GM19397 (cell line): ENCODE measurements around the gene GRIA1.

Source experiments
- ATAC-seq: cut with Tn5 transposase; IDR thresholded peaks from one replicate; pipeline ENCODE4 v1.9.1; 2021; ENCODE audit warnings: mild to moderate bottlenecking, moderate library complexity; ENCODE audit not compliant: unreplicated experiment

Gene GRIA1

DNA sequence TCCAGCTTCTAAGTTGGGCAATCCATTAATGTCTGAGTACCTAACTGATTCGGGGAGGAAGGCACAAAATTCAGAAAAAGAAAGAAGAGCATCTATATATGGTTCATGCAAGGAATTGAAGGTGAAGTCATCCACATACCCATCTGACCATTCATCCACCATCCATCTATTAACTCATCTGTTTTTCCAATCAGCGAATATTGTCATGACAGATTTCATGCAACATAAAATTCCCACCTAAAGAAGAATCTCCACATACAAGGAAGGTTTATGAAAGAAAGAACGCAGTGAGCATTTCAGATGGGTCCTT lies 164.7 kb downstream of the GRIA1 start:
- no peak for ATAC-seq

DNA sequence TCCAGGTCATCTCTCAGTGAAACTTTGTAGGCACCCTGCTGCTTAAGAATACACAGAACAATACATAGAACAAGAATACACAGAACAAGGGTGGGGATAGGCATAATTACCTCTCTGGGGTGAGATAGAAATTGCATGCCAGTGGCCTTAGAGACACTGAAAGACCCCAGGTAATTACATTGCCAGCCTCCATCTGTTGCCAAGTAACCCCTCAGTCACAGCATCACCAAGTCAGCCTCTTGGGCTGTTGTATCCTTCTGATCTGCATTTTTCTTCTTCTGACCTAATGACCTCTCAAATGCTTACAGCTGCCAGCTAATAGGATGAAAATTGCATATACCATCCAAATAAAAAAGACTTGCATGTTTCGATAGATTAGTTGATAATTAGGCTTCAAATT lies 167.7 kb downstream of the GRIA1 start:
- ATAC-seq, result no peak

DNA sequence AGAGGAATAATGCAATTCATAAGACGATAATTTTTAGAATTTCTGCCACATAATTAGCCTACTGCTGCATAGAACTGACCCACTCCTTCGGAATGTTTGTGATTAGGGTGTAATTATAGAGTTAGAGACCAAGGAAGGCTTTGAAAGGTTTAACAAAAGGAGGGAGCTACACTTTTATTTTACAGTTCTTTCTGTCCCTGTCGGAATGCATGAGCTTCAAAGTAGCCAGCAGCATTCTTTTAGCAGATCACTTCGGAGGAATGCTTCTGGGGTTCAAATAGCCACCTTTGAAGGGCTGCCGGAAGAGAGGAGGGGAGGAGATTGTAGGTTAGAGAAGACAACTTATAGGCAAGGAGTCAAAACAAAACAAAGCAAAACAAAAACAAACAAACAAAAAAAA lies 168.1 kb downstream of the GRIA1 start:
- ATAC-seq, result no peak

DNA sequence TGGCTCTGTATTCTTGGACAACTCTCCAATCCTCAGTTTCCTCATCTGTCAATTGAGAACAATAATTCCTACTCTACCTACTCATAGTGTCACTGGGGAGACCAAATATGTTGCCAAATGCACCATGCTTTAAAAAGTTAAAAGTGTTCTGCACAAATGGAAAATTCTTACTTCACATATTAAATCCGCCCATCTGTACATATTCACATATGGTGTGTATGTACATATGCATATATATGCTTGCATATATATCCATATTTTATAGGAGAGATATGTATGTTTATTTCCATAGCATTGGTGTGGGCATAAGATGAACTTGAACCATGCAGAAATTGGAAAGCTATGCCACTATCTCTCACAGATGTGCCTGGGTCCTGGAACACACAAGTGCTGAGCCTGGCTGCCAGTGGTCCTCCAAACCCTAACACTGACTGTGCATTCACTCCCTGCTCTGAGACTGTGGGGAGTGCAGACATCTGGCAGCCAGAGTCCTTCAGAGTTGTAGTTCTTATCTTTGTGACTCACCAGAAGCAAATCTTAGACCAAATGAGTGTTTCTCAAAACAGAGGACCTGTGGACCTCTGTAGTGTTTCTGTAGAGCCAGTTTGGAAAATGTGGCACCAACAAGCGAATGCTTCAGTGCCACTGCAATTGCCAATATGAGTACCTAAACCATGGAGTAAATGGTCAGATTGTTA lies 168.7 kb downstream of the GRIA1 start:
- no peak for ATAC-seq

DNA sequence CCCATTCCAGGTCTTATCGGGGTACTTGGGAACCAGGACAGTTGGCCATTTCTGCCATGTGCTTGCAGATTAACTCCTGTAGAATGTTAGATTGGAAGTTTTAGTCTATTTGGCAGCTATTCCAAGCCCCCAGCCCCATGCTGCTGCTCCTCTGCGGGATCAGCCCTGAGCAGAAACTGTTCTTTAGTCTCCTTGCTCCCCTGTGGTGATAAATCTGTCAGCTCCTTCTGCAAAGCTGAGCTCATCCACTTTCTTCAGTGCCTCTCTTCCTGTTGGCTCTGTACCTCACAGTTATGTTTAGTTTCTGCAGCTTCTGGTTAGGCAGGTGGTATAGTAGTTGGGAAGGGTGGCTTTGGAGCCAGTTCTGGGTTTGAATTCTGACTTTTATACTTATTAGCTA lies 170.4 kb downstream of the GRIA1 start:
- no peak for ATAC-seq

DNA sequence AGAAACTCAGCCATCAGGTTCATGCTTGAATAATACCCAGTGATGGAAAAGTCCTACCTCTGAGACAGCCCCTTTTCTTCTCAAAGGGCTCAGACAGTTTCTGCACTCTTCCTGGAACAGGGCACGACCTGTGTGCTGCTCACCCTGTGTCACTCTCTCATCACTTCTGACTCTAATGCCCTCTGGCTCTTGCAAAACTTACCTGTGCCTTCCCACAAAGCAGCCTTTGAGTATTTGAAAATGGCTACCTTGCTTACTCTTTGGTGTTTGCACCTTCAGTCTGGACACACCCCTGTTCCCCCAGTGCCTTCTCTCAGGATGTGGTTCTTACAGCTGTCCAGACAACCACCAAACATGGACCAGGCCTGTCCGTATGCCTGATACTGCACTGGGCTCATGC lies 171.4 kb downstream of the GRIA1 start:
- no peak for ATAC-seq

DNA sequence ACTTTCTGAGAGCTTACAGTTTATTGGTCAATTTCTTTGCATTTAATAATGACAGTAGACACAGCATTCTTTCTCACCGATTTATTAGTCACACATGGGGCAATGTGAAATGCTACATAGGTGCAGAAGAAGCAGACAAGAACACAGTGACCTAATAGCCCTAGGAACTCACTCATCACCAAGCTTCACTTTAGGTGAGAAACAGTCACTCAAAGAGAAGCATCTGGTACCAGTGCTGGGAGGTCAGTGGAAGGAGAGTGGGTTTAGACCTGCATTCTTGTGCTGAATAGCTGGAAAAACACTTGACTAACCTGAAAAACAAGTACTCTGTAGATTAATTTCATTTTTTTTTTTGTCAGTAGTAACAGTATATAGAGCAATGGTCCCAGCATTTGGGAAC lies 179.6 kb downstream of the GRIA1 start:
- ATAC-seq, result no peak

DNA sequence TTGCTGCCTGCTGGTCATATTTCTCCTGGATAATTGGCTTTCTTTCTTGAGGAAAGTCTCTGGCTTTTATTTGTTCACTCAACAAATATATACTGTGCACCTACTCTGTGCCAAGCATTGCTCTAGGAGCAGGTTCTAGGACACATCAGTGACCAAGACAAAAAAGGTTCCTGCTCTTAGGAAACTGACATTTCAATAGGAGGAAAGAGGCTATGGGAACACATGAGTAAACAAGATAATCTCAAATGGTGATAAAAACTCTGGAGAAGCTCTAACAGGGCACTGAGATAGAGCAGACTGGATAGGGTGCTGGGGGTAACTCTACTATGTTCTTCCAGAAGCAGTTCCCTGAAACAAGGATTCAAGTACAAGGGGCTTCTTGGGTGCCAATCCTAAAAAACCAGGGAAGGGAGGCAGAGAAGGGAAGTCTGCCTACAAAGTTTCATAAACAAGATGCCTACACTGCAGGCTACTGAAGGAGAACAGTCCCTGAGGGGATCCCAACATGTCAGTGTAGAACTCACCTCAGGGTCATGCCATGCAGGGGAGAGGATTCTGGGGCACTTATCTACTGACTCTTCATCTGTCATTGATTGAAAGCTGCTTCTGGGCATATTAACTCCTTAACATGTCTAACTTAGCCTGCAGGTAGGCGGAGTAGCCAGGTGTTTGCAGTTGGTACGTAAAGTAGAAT lies 181.3 kb downstream of the GRIA1 start:
- no peak for ATAC-seq

DNA sequence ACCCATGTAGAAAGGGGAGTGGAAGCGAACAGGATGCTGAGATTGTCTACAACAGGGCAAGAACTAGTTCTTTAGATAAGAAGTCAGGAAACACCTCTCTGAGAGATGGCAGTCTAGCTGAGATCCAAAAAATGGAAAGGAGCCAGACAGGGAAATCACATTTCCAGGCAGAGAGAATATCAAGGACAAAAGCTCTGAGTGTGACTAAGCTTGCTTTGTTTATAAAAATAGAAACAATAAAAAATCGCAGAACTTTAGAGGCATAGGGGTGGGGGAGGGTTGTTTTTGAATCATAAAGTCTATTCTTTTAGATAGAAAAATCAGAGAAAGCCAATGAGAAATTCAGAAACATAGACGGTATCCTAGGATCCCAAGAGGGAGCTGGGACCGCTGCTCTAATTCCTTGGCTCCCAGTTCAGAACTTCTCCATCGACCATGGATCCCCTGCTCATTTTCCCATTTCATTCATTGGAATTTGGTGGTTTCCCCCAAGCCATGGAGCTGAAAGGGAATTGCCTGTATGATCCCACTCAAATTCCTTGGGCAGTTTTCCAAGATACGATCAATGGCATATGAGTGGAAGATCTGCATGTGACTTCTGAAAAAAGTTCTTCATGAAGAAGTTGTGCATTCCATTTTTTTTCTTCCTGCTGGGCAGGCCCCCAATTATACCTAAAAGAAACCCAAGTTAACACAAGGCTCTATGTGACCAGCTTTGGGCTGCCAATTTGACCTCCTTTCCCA lies 182.0 kb downstream of the GRIA1 start:
- no peak for ATAC-seq

DNA sequence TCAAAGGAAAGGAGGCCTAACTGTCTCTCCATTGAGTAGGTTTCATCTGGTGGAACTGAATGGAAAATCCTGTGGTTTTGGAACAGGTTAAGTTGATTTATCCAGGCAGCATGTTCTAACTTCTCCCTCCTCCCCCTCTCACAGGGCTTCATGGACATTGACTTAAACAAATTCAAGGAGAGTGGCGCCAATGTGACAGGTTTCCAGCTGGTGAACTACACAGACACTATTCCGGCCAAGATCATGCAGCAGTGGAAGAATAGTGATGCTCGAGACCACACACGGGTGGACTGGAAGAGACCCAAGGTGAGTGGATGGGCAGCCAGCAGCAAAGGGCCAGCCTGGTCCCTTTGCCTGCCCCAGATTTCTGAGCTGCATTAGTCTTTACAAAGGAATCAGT lies 183.9 kb downstream of the GRIA1 start:
- ATAC-seq, result no peak

DNA sequence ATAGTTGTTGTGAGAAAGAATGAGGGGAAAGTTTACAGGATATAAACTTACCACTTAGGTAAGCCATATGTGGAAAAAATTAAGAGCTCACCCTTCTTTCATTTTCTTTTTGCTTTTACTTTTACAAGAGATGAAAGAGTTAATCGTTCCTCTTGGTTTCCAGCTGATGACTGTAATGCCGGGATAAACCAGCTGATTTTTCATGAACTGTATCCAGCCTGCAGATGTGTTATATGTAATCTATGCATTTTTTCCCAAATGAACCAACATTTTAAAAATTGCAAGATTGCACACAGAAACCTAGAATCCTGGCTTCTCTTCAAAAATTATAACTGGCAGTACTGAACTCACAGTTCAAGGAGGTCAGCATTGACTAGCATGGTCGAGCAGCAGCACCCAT lies 185.9 kb downstream of the GRIA1 start:
- ATAC-seq, result no peak

DNA sequence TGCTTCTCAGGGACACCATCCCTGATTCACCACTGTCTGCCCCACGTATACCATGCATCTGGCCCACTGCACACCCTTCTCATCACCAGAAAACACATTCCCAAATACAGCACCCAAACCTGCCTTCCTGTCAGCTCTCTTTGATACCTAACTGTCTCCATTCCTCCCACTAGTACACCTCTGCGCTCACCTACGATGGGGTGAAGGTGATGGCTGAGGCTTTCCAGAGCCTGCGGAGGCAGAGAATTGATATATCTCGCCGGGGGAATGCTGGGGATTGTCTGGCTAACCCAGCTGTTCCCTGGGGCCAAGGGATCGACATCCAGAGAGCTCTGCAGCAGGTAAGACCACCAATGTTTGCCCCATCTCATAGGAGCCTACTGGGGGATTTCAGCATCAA lies 186.4 kb downstream of the GRIA1 start:
- ATAC-seq, result no peak

DNA sequence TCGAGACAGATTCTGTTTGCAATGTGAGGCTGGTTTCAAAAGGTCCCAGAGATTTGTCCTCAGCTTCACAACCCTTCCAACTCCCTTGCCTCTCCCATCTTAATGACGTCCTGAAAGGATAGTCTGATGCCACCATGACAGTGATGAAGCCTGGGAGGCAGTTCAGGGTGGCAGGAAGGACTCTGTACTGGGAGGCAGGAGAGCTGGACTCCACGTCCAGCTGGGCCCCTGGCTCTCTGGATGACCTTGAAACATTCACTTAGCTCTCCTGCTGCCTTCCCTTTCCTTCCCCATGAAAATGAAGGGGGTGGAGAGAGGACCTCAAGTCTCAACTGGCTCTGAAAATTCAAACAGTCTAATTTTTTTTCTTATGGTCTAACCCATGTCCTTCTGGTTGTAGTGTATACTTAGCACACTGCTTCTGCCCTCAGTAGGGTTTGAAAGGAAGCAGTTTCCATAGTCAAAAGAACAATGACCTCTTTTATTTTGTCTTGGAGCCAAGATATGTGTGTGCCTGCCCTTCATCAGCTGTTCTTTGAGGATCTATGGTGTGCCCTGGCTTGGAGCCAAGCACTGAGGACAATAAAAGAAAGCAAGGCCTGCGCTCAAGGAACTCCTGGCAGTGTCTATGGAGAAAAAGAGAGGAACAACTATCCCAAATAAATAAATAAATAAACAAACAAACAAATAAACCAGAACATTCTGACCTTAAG lies 188.3 kb downstream of the GRIA1 start:
- no peak for ATAC-seq

DNA sequence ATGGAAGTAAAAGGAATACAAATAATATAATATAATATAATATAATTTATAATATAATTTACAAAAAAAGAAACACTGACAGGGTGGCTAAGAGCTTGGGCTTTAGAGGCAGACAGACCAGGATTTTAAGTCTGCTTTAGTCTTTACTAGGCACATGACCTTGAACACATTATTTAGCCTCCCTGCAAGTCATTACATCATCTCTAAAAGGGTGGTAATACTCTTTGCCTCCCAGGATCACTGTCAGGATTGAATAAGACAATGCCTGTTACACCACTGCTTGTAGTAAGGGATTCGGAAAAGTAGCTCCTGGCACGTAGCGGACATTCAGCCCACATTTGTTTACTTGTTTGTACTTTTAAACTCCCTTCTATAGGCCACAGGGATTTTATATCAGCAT lies 199.8 kb downstream of the GRIA1 start:
- no peak for ATAC-seq

DNA sequence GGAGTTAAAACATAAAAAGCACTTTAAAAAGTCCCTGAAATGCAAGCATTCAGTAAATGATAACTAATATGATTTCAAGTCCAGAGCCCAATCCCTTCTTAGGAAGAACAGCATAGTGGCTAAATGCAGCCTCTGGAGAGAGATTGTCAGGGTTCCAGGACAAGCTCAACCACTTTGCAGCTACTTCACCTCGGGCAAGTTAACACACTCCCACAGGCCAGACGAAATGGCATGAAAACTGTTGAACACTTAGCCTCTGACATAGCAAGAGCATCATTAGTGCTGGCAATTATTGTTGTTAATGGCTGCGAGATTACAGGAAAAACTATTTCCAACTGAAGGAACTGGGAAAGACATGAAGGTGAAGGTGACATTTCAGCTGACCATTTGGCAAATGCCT lies 205.8 kb downstream of the GRIA1 start:
- ATAC-seq, result no peak

DNA sequence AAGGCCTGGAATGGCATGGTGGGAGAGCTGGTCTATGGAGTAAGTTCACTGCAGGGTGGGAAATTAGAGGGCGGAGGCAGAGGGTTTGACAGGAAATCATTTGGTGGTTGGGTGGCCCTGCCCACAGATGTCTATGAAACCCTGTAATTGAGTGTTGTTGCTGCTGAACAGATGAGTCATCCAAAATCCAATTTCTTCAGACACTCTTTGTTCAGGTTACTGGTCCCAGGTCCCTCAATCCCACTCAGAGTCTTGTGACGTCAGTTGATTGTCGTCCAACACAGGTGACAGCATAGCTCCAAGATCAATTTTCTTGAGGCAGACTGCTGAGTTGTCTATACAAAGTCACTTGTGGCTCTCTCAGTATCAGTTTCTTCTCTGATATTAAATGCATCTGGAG lies 208.6 kb downstream of the GRIA1 start:
- no peak for ATAC-seq

DNA sequence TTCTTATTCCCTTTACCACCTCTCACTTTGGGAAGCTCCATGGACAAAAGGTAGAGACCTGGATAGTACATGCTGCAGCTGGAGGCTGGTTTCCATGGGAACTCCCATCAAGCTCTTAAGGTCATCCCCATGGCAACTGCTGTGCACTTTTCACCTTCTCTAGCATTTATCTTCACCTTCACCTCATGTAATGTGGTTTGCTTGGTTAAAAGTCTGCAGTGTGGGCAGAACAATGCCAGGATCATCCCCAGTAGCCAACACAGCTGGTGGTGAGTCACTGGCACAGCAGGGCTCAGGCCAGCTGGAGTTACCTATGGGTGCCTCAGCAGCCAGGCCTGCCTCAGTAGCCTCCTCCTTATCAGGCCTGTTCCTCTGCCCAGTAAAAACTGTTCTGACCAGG lies 210.5 kb downstream of the GRIA1 start:
- ATAC-seq, result no peak

DNA sequence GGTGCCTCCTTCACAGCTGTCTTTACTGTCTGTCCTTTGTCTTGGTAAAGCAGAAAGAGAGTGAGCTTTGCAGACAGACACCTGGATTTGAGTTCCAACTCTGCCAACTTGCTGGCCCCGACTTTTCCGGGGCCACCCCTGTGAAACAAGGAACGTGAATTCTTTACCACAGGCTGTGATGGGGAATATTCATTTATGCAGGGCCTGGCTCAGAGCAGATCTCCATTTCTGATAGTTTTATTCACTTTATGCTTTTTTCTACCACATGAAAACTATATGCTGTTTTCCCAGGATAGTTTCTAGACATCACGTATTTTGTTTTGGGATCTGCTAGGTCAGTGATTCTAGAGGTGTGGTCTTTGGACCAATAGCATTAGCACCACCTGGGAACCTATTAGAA lies 211.8 kb downstream of the GRIA1 start:
- ATAC-seq, result no peak

DNA sequence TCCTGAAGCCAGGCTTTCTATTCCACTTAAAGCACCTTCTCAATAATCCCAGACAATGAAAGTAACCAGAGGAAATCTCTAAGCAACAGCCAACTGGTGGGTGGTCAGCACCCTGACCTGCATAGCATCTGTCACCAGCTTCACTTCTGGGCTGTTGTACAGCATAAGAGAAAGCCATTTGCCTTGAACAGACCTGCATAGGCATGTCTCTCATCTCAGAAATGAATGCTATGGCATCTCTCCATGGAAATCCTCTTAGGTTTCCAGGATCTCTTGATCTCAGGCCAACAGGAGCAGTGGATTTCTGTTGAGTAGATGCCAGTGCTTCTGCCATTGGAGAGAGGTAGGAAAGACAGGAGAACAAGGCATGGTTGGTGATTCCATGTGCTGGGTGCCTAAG lies 213.6 kb downstream of the GRIA1 start:
- ATAC-seq, result no peak

DNA sequence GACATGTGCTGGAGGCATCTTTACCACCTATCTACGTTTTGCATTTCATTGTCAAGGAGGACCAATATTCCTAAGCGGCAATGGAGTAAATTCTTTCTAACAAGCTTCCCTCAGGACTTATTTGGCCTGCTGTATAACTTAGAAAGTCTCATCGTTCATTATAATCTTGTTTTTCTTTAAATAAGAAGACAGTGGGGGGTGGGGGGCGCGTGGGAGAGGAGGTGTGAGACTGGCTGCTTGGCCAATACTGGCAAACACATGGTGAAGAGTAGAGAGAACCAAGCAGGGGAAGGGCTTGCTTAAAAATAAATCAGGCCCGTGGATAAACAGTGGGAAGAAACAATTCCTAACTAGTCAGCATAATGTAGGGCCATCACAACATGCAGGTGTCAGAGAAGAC lies 217.2 kb downstream of the GRIA1 start:
- ATAC-seq, result no peak

DNA sequence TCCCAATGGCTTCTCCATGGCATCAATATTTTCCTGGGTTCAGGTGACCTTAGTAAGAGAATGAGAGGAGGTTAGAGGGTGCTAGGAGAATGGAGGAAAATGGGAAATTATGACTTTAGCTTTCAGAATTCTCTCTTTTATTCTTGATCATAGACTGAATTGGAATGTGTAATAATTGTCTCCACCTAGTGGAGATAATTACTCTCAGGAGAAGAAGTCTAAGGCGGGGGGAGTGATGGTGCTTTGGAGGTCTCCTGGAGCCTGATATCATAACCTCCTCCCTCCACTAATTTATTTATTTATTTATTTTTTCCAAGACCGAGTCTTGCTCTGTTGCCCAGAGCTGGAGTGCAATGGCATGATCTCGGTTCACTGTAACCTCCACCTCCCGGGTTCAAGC lies 221.3 kb downstream of the GRIA1 start:
- ATAC-seq, result no peak

DNA sequence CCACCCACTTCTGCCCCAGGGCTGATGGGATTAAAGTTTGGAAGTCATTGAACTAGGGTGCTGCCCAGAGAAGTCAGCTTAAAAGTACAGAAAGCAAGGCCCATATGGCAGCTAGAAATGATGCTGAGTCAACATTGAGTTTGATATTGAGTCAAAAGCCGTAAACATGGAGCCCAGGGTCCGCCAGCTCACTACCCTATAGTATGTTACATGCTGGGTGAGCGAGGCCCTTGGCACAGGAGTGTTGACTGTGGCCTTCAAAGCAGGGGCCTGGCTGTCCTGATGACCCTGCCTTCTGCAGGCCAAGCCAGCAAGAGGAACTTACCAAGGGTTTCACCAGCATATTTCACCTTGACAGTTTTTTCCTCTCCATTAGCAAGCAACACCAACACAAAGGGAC lies 222.5 kb downstream of the GRIA1 start:
- ATAC-seq, result no peak
